ENCODE results near the gene PRKAG2. TPM values are rescaled to one million over a fixed set of nuclear protein-coding genes. Genes with fewer than 3 reads are reported as not detected.

The PRKAG2 gene
- total and polyA plus RNA-seq, 2 of the 13 experiments (the other 11 are each of a cell fraction or from before 2014, with no cell fraction given): 0.90 to 1.3 TPM

- intact Hi-C loops (cut with micrococcal nuclease; ENCODE audit: unreplicated experiment) (no loop called here), in situ Hi-C loops (cut with HindIII; ENCODE audit: extremely low pct_ligation_motif_present, low pct_unique_long_range_greater_than_20kb) (no loop called here)
- BruUV-seq (replicated peaks): no TSS peak
- WGBS (ENCODE audit: low lambda C conversion rate): 60% methylated on average over 12 of the region's 20 CpGs
- TF ChIP-seq, protein P1, sequence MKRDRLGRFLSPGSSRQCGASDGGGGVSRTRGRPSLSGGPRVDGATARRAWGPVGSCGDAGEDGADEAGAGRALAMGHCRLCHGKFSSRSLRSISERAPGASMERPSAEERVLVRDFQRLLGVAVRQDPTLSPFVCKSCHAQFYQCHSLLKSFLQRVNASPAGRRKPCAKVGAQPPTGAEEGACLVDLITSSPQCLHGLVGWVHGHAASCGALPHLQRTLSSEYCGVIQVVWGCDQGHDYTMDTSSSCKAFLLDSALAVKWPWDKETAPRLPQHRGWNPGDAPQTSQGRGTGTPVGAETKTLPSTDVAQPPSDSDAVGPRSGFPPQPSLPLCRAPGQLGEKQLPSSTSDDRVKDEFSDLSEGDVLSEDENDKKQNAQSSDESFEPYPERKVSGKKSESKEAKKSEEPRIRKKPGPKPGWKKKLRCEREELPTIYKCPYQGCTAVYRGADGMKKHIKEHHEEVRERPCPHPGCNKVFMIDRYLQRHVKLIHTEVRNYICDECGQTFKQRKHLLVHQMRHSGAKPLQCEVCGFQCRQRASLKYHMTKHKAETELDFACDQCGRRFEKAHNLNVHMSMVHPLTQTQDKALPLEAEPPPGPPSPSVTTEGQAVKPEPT (CRISPR knock-in tag; IDR thresholded peaks at IDR 0.05; ENCODE audit: low read depth): no peak
- TF ChIP-seq AKAP8 (CRISPR knock-in tag; IDR thresholded peaks at IDR 0.05): no peak
- TF ChIP-seq, protein P2, sequence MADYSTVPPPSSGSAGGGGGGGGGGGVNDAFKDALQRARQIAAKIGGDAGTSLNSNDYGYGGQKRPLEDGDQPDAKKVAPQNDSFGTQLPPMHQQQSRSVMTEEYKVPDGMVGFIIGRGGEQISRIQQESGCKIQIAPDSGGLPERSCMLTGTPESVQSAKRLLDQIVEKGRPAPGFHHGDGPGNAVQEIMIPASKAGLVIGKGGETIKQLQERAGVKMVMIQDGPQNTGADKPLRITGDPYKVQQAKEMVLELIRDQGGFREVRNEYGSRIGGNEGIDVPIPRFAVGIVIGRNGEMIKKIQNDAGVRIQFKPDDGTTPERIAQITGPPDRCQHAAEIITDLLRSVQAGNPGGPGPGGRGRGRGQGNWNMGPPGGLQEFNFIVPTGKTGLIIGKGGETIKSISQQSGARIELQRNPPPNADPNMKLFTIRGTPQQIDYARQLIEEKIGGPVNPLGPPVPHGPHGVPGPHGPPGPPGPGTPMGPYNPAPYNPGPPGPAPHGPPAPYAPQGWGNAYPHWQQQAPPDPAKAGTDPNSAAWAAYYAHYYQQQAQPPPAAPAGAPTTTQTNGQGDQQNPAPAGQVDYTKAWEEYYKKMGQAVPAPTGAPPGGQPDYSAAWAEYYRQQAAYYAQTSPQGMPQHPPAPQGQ (CRISPR knock-in tag; IDR thresholded peaks at IDR 0.05; ENCODE audit: borderline replicate concordance): no peak
- TF ChIP-seq SALL2 (CRISPR knock-in tag; IDR thresholded peaks at IDR 0.05): no peak
- TF ChIP-seq, protein P3, sequence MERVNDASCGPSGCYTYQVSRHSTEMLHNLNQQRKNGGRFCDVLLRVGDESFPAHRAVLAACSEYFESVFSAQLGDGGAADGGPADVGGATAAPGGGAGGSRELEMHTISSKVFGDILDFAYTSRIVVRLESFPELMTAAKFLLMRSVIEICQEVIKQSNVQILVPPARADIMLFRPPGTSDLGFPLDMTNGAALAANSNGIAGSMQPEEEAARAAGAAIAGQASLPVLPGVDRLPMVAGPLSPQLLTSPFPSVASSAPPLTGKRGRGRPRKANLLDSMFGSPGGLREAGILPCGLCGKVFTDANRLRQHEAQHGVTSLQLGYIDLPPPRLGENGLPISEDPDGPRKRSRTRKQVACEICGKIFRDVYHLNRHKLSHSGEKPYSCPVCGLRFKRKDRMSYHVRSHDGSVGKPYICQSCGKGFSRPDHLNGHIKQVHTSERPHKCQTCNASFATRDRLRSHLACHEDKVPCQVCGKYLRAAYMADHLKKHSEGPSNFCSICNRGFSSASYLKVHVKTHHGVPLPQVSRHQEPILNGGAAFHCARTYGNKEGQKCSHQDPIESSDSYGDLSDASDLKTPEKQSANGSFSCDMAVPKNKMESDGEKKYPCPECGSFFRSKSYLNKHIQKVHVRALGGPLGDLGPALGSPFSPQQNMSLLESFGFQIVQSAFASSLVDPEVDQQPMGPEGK (CRISPR knock-in tag; IDR thresholded peaks at IDR 0.05): no peak
- no peak for TF ChIP-seq ZNF713 (CRISPR knock-in tag; IDR thresholded peaks at IDR 0.05)
- no peak for TF ChIP-seq HHEX (CRISPR knock-in tag; IDR thresholded peaks at IDR 0.05)
- TF ChIP-seq ZNF101 (CRISPR knock-in tag; IDR thresholded peaks at IDR 0.05; ENCODE audit: borderline replicate concordance, low read depth): no peak
- no peak for TF ChIP-seq MBD4 (IDR thresholded peaks at IDR 0.05; ENCODE audit: borderline replicate concordance, low read length)
- no peak for ATAC-seq
- Histone ChIP-seq H3K79me2 (ENCODE audit: insufficient read depth, low read length) (no peaks in the 10 kb centered on the region), H3K4me1 (ENCODE audit: insufficient read depth, low read length) (no peaks in the 10 kb centered on the region), H3K9me3 (ENCODE audit: low read length) (no peaks in the 10 kb centered on the region), H3K4me3 (replicated peaks in 1 of 3; ENCODE audit: insufficient read depth in 1 of 3, low read depth in 2 of 3, low read length in 3 of 3) (no peak overlapping the region), H3K27me3 (ENCODE audit: control insufficient read depth in 1 of 2, insufficient read depth in 2 of 2, low read length in 2 of 2) (peaks cover 4 to 18% of the 10 kb centered on the region in 2 experiments; a peak in 3 of 5 replicates), H4K20me1 (ENCODE audit: insufficient read depth, low read length) (no peaks in the 10 kb centered on the region), H3K36me3 (replicated peaks in 1 of 2; ENCODE audit: control insufficient read depth in 1 of 2, insufficient read depth in 2 of 2, low read length in 2 of 2) (no peaks in the 10 kb centered on the region), H3K9ac (ENCODE audit: insufficient read depth, low read depth, low read length) (no peak overlapping the region), H3K27ac (ENCODE audit: extremely low read length, insufficient read depth, low read length) (no peak overlapping the region), H2AFZ (ENCODE audit: low read length) (no peak overlapping the region), H3K4me2 (ENCODE audit: low read depth, low read length) (no peak overlapping the region)
- ChIA-PET POLR2A (no interaction called here), CTCF (ENCODE audit: low intra/inter-chr PET ratio, low total read pairs) (no interaction called here)
- FAIRE-seq: no peak
- no peak for DNase-seq (ENCODE audit: low spot score)
Observed at GRCh38 chr7:151795168-151795811, 81.6 kb downstream of the PRKAG2 start.
